ENCODE measurements around the gene SRGAP1.

GRCh38 chr12:64177001-64177400 lies 332.5 kb downstream of the SRGAP1 start:
- TF ChIP-seq EZH2 (IDR thresholded peaks at IDR 0.05; ENCODE audit: borderline replicate concordance, low read length) (no peak), CTCF (IDR thresholded peaks at IDR 0.05; ENCODE audit: low read length) (no peak)

Data from OCI-LY1 (cell line).